GM19351 (cell line): ENCODE measurements around the gene ANKS1B.

Experiments
- ATAC-seq: cut with Tn5 transposase; IDR thresholded peaks from one replicate; pipeline ENCODE4 v1.9.1; 2021; ENCODE audit warnings: mild to moderate bottlenecking, moderate library complexity; ENCODE audit not compliant: unreplicated experiment

The ANKS1B gene

DNA sequence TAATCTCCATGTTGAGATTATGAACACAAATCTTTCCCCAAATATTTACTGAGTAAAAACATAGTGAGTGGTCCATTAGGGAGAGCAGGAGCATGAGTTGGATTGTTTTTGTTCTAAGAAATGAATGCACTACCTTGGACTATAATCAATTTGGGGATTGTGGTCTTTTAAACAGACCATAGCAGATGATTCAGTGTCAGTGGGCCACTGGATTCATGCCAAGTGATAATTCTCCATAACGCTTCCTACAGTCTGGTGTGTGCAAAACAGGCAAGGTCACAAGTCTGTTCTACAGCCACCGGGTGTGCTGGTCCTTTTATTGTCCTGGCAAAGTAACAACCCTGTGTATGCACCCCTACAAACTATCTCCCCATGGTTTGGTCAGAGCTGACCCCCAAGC is 1073.3 kb downstream of the ANKS1B start:
- ATAC-seq, result no peak

GRCh38 chr12:98909746-98910145 is 1075.0 kb downstream of the ANKS1B start:
- ATAC-seq, result no peak

- ATAC-seq, result no peak
These were observed 1075.9 kb downstream of the ANKS1B start for GRCh38 chr12:98908866-98909265.

DNA sequence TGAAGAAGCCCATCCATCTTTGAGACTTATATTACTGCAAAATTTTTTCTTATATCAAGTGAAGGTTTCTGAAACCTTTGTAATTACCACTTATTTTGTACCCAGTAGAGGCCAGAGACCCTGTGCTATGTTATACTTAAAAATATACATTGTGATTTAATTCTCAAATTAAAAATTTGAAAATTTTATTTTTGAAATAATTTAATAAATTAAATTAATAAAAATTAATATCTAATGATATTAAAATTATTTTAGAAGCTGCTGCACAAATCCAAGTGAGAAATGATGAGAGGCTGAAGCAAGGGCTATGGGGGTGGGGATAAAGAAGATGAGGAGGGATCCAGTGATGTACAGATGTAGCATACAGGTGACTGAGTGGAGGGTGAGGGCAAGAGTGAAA is 1080.9 kb downstream of the ANKS1B start:
- ATAC-seq, result no peak

DNA sequence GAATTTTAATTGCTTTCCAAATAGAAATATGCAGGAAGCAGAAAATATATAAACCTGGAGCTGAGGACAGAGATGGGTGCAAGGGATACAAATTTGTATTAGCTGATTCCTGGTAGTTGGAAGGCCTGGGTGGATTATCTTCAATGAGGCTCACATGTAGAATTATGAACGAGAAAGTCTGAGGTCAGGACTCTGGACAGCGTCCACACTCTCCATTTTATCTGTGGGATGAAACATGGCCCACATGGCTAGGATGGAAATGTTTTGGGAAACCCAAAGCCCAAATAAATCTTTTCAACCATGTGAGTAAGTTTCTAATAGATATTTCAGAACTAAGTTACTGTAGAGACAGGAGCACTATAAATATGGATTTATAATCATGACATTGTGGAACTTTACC is 1083.5 kb downstream of the ANKS1B start:
- no peak for ATAC-seq

- no peak for ATAC-seq
These were observed 1087.8 kb downstream of the ANKS1B start for GRCh38 chr12:98896938-98897337.

- ATAC-seq, result no peak
These were observed 1089.6 kb downstream of the ANKS1B start for GRCh38 chr12:98895086-98895651.

DNA sequence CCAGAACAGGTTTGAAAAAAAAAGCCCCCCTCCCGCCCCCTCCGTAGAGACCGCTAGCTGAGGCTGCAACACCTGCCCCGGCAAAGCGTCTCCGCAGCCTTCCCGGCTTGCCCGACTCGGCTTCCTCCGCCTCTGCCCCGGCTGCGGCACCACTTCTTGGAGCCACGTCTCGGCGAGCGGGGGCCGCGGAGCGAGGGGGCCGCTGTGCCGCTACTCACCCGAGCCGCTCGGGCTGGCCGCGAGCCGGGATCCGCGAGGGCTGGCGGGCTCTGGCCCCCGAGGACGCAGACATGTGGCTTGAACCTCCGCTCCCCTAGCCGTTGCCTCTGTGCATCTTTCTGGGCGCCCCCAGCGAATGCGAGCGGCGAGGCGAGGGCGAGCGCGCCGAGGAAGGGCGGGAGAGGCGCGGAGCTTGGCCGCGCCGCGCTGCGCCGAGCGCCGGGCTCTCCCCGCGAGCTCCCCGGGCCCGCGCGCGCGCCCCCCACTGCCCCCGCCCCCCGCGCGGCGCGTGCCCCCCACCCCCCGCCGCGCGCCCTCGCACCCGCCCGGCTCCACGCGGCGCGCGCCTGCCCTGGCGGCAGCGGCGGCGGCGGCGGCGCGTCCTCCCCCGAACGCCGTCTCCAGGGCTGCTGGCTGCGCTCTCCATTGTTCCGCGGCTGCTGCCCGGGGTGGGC is 1090.2 kb downstream of the ANKS1B start:
- ATAC-seq, result no peak

DNA sequence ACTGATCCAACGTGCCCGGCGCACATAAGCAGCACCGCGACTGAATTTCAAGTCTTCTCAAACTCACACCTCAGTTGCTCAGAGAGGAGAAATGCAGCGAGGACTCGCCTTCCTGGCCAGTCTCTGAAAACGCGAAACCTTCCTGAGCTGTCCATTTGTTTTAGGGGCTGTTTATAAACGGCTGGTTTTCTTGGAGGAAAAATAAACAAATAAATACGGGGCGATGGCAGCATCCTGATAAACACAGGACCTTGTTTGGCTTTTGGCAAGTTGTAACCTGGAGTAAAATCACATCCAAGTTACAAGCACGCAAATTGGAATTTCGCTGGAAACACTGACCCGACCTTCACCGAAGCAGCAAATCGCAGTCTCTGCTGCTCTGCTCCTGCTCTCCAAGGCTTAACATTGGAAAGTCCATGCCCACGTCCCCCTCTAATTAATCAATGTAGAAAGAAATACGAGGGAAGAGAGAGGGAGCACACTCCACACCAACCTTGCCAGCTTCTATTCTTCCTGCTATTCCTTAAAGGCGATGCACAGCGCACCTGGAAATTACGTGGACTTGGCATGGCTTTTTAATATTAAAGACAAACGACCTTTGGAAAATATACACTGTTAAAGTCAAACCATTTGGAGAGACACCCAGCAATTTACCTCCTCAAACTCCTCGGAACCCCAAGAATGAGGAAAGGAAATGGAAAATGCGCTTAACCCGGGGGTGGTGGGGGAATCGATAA is 1090.9 kb downstream of the ANKS1B start:
- no peak for ATAC-seq

DNA sequence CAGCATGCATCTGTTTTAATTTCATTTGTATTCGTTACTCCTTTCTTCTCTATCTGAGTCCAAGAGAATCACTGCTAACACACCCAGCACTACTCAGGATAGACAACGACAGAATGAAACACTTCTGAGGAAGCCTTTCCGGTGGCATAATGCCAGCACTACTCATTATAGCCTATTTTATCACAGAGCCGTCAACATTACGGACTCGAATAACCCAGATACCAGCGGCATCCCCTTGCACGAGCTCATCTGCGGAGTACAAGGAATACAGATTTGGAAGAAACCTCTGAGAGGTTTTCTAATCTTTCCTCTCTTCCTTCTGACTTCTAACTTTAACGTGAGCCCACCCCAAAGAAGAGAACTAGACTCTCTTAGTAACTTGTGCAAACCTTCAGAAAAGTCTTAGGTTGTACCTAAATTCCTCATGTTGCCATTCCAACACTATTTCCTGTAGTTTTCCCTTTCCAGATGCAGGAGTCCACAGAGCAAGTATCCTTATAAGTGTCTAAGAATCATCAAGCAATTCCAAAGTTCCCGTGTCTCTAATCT is 1091.5 kb downstream of the ANKS1B start:
- ATAC-seq, result no peak

DNA sequence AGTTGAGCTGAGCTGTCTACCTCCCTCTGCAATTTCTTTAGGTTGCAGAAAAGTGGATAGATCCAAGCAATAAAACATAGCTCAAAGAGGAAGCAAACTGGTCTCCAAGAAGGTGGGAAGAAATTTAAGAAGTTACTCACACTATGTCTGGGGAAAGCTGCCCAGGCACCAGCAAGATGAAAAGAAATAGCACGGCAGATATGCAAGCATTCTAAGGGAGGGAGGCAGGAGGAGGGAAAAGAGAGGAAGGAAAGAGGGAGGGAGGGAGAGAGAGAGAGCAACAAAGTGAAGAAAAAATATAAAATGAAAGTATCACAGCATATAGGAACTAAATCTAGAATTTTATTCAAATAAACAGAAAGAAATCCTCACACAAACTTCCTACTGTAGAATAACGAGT is 1099.0 kb downstream of the ANKS1B start:
- ATAC-seq, result no peak

GRCh38 chr12:98883231-98883630 is 1101.5 kb downstream of the ANKS1B start:
- no peak for ATAC-seq

DNA sequence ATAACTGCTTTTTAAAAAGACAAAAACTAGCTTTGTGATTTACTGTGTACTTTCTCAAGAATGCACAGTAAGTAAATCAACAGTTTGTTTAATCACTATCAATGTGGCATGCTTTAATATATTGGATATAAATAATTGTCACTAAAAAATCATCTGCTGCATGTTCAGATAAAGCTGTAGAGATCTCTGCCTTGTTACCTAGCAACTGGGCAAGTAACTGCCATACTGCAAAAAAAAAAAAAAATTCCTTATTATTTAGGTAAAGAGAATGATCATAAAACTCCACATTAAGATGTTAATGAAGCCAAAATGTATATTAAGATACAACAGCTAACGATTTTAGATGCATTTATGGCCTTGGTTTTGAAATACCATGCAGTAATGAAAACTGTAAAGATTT is 1102.2 kb downstream of the ANKS1B start:
- no peak for ATAC-seq

DNA sequence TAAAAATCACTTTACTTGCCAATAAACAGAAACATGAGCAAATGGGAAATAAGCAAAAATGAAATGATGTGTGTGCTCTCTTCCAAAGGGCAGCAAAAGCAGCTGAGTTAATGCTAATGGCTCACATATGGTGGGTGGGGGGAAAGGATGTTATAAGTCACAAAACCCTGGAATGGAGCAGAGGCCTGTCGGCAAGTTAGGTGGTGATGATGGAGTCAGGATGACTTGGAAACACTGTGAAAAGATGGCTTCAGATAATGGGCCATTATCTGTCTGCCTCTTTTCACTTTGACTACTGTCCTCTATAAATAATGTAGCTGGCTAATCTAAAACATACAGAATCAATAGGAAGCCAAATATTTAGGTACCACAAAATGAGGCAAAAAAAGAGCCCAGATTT is 1111.0 kb downstream of the ANKS1B start:
- no peak for ATAC-seq

DNA sequence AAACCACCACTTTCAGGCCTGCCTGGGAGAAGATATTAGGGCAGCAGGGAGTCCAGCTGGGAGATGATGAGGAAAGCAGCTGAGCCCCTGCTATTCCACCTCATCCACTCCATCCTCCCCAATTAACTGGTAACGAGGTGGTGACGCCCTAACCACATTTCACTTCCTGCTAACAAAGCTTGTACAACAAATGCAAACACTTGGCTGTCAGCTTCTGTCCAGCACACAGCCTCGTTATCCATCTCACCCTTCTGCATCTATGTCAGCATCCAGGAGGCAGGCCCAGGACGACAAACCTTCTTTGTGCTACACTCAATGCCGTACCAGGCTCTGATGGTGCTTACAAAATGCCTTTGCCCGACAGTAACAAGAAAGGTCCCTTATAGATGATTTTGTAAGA is 1114.2 kb downstream of the ANKS1B start:
- ATAC-seq, result no peak

GRCh38 chr12:98869886-98870503 is 1114.7 kb downstream of the ANKS1B start:
- no peak for ATAC-seq

DNA sequence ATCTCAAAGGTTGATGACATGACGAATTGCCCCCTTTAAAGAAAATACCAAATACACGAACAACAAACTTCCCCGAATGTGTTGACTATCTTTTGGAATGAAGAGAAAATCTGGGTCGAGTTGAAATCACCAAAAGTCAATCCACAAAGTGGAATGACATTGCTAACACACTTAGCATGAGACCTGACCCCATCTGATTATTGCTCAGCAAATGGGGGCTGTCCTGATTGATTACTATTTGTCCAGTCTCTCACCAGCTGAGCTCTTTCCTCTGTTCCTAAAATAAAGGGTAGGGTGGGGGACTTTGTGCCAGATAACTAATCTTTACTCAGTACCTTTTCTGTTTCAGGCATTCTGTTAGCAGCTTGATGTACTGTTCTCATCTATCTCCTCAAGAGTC is 1116.2 kb downstream of the ANKS1B start:
- ATAC-seq, result no peak

DNA sequence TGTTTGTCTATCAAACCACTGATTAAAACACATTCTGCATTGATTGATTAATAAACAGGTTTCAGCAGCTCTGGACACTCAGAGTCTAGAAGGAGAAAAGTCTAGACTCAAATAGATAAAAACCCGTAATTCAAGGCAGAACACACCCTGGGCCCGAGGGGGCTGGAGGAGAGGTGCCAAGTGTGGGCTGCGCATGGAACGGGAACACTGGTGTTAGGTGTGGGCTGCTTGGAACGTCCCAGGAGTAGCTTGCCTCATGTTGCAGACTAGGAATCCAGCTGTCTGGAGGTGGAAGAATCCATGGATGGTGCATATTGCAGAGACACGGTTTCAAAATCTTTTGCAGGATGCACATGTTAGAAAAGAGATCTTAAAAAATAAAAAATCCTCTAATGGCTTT is 1116.7 kb downstream of the ANKS1B start:
- ATAC-seq, result no peak

- ATAC-seq, result no peak
These were observed 1120.4 kb downstream of the ANKS1B start for GRCh38 chr12:98864363-98864762.

- ATAC-seq, result no peak
These were observed 1121.6 kb downstream of the ANKS1B start for GRCh38 chr12:98863167-98863566.

DNA sequence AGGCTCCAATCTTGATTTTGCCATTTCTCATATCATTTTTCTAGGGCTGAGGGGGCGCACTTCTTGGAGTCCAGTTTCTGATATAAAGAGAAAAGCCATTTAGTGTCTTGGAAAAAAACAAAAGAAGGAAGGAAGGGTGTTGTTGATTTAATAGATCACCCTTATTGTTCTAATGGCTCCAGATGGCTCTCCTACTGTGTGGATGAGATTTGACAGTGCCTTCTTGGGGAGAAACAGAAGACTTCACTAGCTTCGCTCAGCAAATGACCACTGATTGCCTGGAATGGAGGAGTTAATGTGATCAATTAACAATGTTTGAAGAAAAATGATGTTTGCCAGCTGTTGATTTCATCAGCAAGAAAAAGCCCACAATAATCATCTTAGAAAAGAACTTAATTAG is 1123.5 kb downstream of the ANKS1B start:
- ATAC-seq, result no peak
